Gastrocnemius medialis (tissue), 4 donors: ENCODE measurements around the gene HPCAL1. TPM values are rescaled to one million over a fixed set of nuclear protein-coding genes. Genes with fewer than 3 reads are reported as not detected.
A peak's percentile ranks its signal among the peaks of the same experiment; 100 is the strongest.

Experiments
- ATAC-seq, 2 donors: fragments of 150-250 bp; one replicate each; pipeline ENCODE4 v1.9.1; 2016
- DNase-seq, 2 donors: peaks; one replicate each; pipeline ENCODE4 v3.0.0-alpha.2; 2019
- H3K27ac ChIP-seq, 4 donors: fragments of 200-600 bp; sonication (generic); 1 replicate in 1 of 4; 2 replicates in 3 of 4; pipeline ENCODE4 v1.5.1; 2016 to 2018; ENCODE audit warnings: mild to moderate bottlenecking in 2 of 4, moderate library complexity in 1 of 4
- H3K27me3 ChIP-seq, 3 donors: fragments of 200-600 bp; sonication (generic) in 2 of 3; 1 replicate in 1 of 3; 2 replicates in 2 of 3; pipeline versions ENCODE4 v1.5.1 to v1.6.0; 2016 to 2019; ENCODE audit warnings: mild to moderate bottlenecking in 1 of 3, moderate library complexity in 1 of 3
- H3K36me3 ChIP-seq, 2 donors: fragments of 200-600 bp; sonication (generic) in 1 of 2; one replicate each; pipeline ENCODE4 v1.5.1; 2017 to 2018
- H3K4me1 ChIP-seq, 2 donors: fragments of 200-600 bp; sonication (generic) in 1 of 2; one replicate each; pipeline ENCODE4 v1.5.1; 2016 to 2017; ENCODE audit warnings: mild to moderate bottlenecking in 2 of 2
- H3K4me3 ChIP-seq, 4 donors: fragments of 200-600 bp; sonication (generic) in 3 of 4; 1 replicate in 1 of 4; 2 replicates in 3 of 4; pipeline ENCODE4 v1.5.1; 2016 to 2019; ENCODE audit warnings: mild to moderate bottlenecking in 2 of 4
- H3K9me3 ChIP-seq, 3 donors: fragments of 200-600 bp; sonication (generic) in 2 of 3; 1 replicate in 1 of 3; 2 replicates in 2 of 3; pipeline ENCODE4 v1.5.1; 2016 to 2019
- POLR2A ChIP-seq, 2 donors: fragments of 450-650 bp; IDR thresholded peaks; one replicate each; pipeline ENCODE4 v1.6.1; 2017; ENCODE audit warnings: antibody characterized with exemption in 2 of 2, mild to moderate bottlenecking in 2 of 2, moderate library complexity in 2 of 2
- in situ Hi-C, 4 donors: fragments of 200-750 bp; cut with MboI; loops; one replicate each; pipeline versions ENCODE4 v1.15.0 to v1.8.0; 2017; ENCODE audit warnings: low sequenced_read_pairs in 4 of 4
- intact Hi-C: fragments of 100-400 bp; cut with DNase I; formaldehyde crosslinking; loops from one replicate; pipeline ENCODE4 v1.15.1; 2023; ENCODE audit warnings: low total_unique reads
- total RNA-seq, 4 donors: library from RNA; depleted of rRNA; stranded (reverse); fragments of >200 nt; gene quantifications; one replicate each; pipeline versions ENCODE4 v1.1.0 to v1.2.3, GENCODE V29; 2016
- TF ChIP-seq, protein P1 (sequence below), 5 experiments: fragments of 450-650 bp in 3 of 5; fragments of 200-600 bp in 2 of 5; sonication (generic) in 2 of 5; IDR thresholded peaks in 4 of 5; conservative IDR thresholded peaks in 1 of 5; 1 replicate in 4 of 5; 2 replicates in 1 of 5; pipeline ENCODE4 v1.5.1; 2016 to 2019; ENCODE audit warnings: antibody characterized with exemption in 5 of 5, mild to moderate bottlenecking in 3 of 5, moderate library complexity in 3 of 5

The HPCAL1 gene
- total RNA-seq, 4 donors from 2014 or later, result 29.0 to 45.5 (median 34.5) TPM

DNA sequence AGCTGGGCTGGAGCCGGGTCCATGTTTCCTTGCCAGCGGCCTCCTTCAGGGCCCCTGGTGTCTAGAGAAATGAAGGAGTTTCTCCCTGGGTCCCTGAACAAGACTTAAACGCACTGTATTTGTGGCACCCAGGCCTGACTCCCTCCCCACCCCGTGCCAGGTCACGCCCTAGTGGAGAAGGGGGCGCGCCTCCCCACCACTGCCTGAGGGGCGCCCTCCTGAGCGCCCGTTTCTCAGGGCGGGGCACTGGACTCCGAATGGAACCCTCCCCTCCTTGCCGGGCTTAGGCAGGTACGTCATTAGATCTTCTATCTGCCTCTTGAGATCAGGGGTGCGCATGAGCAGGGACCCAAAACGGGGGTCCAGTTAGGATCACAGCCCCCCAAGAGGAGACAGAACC is 129.1 kb downstream of the HPCAL1 start:
- ATAC-seq, result no peak
- Histone ChIP-seq H3K27me3 (peaks cover 0 to 13% (median 0%) of the 10 kb centered on the region in 3 donors), H3K36me3 (no peaks in the 10 kb centered on the region), H3K4me3 (no peak overlapping the region), H3K9me3 (no peaks in the 10 kb centered on the region), H3K4me1 (peaks cover 0 to 3% of the 10 kb centered on the region in 2 donors), H3K27ac (no peak overlapping the region)
- in situ Hi-C loops, result loop anchor here in 2 of 4 donors (5.0 to 10.0 kb wide), 2 partner anchors 307 to 359 kb away; partner anchors contain the start of gene RRM2 (in 1 of the 2)
- DNase-seq, result no peak
- TF ChIP-seq POLR2A (IDR thresholded peaks at IDR 0.05), result no peak
- TF ChIP-seq, protein P1, sequence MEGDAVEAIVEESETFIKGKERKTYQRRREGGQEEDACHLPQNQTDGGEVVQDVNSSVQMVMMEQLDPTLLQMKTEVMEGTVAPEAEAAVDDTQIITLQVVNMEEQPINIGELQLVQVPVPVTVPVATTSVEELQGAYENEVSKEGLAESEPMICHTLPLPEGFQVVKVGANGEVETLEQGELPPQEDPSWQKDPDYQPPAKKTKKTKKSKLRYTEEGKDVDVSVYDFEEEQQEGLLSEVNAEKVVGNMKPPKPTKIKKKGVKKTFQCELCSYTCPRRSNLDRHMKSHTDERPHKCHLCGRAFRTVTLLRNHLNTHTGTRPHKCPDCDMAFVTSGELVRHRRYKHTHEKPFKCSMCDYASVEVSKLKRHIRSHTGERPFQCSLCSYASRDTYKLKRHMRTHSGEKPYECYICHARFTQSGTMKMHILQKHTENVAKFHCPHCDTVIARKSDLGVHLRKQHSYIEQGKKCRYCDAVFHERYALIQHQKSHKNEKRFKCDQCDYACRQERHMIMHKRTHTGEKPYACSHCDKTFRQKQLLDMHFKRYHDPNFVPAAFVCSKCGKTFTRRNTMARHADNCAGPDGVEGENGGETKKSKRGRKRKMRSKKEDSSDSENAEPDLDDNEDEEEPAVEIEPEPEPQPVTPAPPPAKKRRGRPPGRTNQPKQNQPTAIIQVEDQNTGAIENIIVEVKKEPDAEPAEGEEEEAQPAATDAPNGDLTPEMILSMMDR (IDR thresholded peaks at IDR 0.05 in 4 of 5, conservative IDR thresholded peaks at IDR 0.05 in 1 of 5), result no peak
- intact Hi-C loops, result loop anchor here (5.0 kb wide), 1 partner anchor 614 kb away; no protein-coding TSS in a partner anchor

- no peaks in the 10 kb centered on the region for H3K36me3 ChIP-seq
- H3K4me3 ChIP-seq, result peak overlapping the region in 2 of 4 donors; percentile 28 to 32
- H3K27ac ChIP-seq, result no peak overlapping the region
- peaks cover 0 to 13% (median 0%) of the 10 kb centered on the region in 3 donors for H3K27me3 ChIP-seq
- TF ChIP-seq, protein P1 (IDR thresholded peaks at IDR 0.05 in 4 of 5, conservative IDR thresholded peaks at IDR 0.05 in 1 of 5), result no peak
- no peak for TF ChIP-seq POLR2A (IDR thresholded peaks at IDR 0.05)
- H3K9me3 ChIP-seq, result no peaks in the 10 kb centered on the region
- DNase-seq, result no peak
- intact Hi-C loops (loop anchor here (5.0 kb wide), 1 partner anchor 615 kb away; no protein-coding TSS in a partner anchor), in situ Hi-C loops (loop anchor here in 2 of 4 donors (5.0 to 10.0 kb wide), 2 partner anchors 308 to 360 kb away; partner anchors contain the start of gene RRM2 (in 1 of the 2))
- ATAC-seq, result no peak
- H3K4me1 ChIP-seq, result peaks cover 0 to 3% of the 10 kb centered on the region in 2 donors
Measured at GRCh38 chr2:10432311-10433181, 129.8 kb downstream of the HPCAL1 start.

GRCh38 chr2:10433264-10433946 is 130.7 kb downstream of the HPCAL1 start:
- no peak overlapping the region for H3K27ac ChIP-seq
- peaks cover 0 to 13% (median 0%) of the 10 kb centered on the region in 3 donors for H3K27me3 ChIP-seq
- H3K36me3 ChIP-seq, result no peaks in the 10 kb centered on the region
- H3K9me3 ChIP-seq, result no peaks in the 10 kb centered on the region
- H3K4me1 ChIP-seq, result peaks cover 0 to 3% of the 10 kb centered on the region in 2 donors
- DNase-seq (no peak), ATAC-seq (no peak)
- TF ChIP-seq POLR2A (IDR thresholded peaks at IDR 0.05), result no peak
- TF ChIP-seq, protein P1 (IDR thresholded peaks at IDR 0.05 in 4 of 5, conservative IDR thresholded peaks at IDR 0.05 in 1 of 5), result no peak
- intact Hi-C loops (loop anchor here (5.0 kb wide), 1 partner anchor 616 kb away; no protein-coding TSS in a partner anchor), in situ Hi-C loops (loop anchor here in 2 of 4 donors (5.0 to 10.0 kb wide), 2 partner anchors 309 to 361 kb away; partner anchors contain the start of gene RRM2 (in 1 of the 2))
- H3K4me3 ChIP-seq, result no peak overlapping the region

GRCh38 chr2:10433947-10434885 is 131.5 kb downstream of the HPCAL1 start:
- H3K27ac ChIP-seq, result no peak overlapping the region
- ATAC-seq (no peak), DNase-seq (no peak)
- in situ Hi-C loops (loop anchor here in 2 of 4 donors (5.0 to 10.0 kb wide), 2 partner anchors 309 to 362 kb away; partner anchors contain the start of gene RRM2 (in 1 of the 2)), intact Hi-C loops (loop anchor here (2.0 to 5.0 kb wide), 2 partner anchors 361 to 617 kb away; no protein-coding TSS in a partner anchor)
- no peak overlapping the region for H3K4me3 ChIP-seq
- no peaks in the 10 kb centered on the region for H3K9me3 ChIP-seq
- H3K27me3 ChIP-seq, result peaks cover 0 to 13% (median 0%) of the 10 kb centered on the region in 3 donors
- H3K36me3 ChIP-seq, result no peaks in the 10 kb centered on the region
- TF ChIP-seq, protein P1 (IDR thresholded peaks at IDR 0.05 in 4 of 5, conservative IDR thresholded peaks at IDR 0.05 in 1 of 5), result no peak
- no peak for TF ChIP-seq POLR2A (IDR thresholded peaks at IDR 0.05)
- H3K4me1 ChIP-seq, result peaks cover 4 to 8% of the 10 kb centered on the region in 2 donors
